Activated gamma-delta T cell treated with Interleukin-2 at 50 U/mL for 16 hours (primary cell): ENCODE results near the gene CORO6.

Experiments used
- DNase-seq: peaks from one replicate; pipeline ENCODE4 v3.0.0-alpha.2; 2020

The CORO6 gene

DNA sequence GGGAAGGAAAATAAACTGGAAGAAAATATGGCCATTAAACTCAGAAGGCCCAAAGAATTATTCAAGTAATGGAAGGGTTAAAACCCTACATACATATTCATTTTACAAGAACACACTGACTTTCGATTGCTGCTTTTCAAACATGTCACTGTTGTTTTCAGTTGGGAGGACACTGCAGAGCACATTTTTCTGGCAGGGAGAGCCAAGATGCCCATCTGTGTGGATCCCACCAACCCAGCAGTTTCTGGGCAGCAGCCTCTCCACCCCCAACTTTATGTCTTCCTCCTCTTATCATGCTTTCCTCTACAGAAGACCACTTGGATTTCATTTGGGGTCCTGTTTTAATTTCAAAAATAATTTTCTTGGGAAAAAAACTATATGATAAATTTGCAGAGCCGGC, 7.1 kb upstream of the CORO6 start:
- no peak for DNase-seq

DNA sequence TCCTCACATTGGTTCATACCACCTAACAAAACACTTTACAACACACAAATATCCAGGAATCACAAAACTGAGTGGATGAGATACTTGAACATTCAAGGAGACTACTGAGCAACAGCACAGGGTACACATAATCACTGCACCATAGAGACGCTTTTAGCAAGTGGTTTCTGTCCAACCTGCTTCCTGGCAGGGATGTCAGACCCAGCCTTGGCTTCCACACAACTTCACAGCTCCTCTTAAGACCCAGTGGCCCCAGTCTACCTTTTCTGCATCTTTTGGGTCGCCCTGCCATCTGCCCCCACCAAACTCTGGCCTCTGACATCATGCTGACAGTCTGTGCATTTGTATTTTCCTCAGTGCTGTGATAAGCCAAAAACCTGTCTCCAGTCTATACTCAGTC, 5.9 kb upstream of the CORO6 start:
- DNase-seq: no peak

DNA sequence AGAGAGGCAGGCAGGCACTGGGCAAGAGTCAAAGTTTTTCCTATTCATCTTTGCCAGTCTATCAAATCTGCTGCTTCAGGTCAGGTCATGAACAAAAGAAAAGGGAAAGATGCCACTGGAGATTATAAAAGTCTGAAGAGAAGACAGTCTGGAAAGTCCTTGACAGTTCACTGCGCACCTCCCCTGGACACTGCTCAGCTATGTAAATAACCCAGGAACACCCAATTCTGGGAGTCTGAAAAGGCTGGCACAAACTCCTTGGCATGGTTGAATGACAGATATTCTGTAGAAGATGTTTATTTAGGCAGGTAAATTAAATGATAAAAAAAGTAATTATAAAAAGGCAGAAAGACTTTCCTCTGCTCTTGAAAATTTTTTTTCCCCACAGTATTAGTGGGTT, 5.2 kb upstream of the CORO6 start:
- no peak for DNase-seq

DNA sequence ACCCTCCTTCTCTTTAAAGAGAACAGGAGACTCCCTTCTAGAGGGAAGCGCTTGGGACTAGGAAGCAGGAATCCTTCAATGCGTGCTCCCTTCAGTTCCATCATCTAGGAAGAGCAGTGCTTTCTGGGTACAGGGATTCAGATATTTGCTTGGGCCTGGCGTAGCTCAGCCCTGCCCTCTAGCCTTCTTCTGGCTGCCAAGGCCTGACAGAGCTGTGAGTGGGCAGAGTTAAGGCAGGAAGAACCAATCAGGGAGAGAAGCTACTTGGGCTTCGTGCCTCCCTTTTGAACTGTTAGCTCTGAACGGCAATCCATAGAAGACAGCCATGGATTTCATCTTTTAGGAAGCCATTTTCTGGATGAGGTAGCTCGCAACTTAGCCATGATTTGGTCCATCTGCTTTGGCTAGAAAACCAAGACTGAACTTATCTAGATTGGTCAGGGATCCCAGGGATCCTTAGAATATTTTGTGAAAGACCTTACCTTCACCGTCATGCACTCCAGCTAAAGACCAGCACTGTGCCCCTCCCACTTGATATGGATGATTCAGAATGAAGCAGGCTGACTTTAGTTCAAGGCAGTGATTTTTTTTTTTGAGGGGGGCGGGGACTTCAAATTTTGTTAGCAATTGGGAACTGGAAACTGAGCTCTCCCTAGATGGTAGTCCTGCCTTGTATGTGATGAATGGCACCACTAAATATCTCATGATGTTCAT, 2.5 kb upstream of the CORO6 start:
- DNase-seq: no peak

DNA sequence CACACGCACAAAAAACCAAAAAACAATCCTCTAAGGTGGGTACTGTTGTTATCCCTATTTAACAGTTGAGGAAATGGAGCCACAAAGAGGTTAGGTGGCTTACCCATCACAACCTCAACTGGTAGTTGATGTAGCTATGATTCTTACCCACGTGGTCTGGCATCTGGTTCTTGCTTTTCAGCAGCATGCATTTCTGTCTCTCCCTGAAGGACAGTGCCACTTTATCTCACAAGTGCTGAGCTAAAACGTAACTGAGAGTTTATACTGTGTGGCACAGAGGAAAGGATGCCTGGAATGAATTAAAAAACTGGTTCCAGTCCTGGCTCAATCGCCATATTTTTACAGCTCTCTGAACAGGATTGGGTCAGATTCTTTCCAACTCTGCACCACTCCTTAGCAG, 1.9 kb upstream of the CORO6 start:
- DNase-seq: no peak

DNA sequence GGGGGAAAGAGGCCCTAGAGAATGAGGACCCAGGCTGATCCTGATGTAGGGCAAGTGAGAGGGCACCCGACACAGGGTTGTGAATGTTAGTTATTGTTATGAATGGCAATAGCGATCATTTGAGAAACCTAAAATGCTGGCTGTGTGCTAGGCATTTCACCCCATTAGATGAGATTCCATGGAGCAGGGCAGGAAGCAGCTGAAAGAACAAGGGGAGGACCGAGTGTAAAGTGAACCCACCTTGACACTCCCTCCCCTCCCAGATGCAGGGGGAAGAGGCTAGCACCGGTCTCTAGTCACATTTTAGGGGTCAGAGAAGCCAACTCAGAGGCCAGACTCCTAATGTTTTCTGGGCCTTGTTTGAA, 553 bp upstream of the CORO6 start:
- DNase-seq: no peak

DNA sequence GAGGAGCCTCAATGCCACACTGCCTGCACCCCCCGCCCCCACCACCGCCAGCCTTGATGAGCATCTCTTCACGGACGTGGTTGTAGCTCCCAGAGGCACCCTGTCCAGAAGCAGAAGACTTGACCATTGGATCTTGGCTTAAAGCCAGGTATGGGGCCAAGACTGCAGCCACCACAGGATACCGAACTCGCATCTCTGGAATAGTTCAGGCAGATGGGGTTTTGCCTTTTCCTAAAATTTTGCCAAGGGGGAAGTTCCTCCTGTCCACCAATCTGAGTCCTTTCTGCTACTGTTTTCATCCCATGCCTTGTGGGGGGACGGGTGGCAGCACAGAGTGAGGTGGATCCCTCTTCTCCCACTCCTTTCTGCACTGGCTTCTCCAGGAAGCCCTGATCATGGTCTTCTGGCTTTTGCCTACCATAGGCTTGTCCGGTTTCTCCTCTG, 939 bp downstream of the CORO6 start:
- no peak for DNase-seq

DNA sequence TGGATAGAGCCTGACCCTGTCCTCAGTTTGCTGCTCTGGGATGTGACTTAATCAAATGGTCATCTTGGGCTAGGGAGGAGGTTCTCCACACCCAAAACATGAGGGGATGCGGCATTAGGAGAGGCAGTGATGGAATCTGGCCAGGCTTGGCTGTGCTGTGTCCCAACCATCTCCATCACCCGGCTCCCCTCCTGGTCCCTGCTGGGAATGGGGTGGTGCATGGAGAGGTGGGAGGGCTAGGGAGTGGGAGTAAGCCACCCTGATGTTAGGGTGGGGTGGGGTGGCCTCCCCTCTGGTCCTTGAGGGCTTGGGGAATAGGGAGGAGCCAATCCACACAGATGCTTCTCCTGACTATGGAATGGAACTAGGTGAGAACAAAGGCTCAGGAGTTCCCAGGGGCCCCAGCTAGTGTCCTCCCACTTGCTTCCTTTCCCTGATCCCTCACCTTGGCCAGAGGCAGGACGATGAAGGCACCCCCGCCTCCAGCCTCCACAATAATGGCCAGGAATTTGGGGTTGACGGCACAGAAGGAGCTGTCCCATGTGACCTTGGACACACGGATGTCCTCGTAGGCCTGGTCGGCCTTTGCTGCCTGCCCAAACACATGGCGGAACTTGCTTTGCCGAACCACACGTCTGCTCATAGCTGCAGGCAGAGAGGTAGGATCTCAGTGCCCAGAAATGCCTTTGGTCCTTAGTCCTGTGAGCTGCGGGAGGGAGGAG, 1.8 kb downstream of the CORO6 start:
- no peak for DNase-seq

DNA sequence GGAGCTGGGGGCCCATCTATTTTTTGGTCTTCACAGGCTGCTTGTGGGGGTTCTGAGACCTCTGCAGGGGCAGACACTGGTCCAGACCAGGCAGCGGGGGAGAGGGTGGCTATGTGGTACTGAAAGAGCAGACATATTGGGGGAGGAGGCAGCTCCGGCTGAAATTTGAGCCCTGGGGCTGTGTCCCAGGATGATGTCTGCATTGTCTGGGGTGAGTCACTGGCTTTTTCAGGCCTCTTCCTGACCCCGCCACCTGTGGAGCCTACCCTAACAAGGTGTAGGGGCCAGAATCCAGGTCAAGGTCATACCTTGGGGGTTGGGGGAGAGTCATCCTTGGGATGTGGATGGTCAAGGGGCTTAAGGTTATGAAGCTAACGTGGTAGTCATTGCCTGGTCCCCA, 2.4 kb downstream of the CORO6 start:
- DNase-seq: no peak

DNA sequence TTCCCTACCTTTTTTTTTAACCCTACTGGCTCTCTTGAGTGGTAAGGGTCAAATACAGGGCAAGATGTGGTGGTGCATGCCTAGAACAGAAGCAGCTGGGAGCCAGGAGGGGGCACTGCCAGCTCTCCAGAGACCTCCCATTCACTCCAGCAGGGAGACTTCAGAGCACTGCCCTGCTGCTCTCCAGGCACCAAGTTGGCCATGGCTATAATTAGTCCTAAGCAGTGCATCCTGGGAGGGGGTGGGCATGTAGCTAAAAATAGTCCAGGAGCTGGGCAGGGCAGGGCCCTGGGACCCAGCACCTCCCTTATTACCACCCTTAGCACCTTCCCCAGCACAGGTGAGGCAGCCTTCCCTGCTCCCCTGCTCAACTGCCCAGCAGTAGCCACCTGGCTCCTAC, 3.5 kb downstream of the CORO6 start:
- DNase-seq: no peak

DNA sequence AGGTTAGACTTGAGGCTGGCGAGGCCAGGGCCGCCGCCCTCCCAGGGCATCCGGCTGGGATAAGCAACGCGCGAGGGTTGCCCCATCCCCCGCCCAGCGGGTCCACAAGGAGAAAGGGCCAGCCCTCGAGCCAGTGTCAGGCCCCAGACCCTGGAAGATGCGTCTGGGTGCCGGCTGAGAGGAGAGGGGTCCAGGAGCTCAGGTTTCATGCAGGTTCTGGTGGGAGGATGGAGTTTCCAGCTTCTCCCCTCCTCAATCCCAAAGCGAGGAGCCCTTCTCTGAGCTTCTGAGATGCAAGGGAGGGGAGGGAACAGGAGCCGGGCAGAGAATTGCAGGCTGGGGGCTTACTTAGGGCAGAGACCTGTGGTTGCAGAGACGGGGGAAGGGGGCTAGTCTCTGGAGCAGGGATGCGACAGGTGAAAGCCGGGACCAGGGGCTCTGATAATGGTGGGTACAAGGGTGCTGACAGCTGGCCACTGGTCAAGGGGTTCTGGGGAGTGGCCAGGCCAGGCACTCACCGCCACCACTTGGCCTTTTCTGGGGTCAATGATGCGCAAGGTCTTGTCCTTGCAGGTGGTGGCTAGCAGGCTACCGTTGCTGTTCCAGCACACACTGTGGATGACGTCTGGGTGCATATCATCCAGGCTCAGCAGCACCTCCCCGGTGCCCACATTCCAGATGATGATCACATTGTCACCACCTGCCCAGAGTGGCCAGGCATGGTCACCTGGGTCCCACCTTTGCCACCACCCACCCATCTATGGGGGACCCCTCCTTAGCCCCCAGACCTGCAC, 4.2 kb downstream of the CORO6 start:
- DNase-seq: no peak

DNA sequence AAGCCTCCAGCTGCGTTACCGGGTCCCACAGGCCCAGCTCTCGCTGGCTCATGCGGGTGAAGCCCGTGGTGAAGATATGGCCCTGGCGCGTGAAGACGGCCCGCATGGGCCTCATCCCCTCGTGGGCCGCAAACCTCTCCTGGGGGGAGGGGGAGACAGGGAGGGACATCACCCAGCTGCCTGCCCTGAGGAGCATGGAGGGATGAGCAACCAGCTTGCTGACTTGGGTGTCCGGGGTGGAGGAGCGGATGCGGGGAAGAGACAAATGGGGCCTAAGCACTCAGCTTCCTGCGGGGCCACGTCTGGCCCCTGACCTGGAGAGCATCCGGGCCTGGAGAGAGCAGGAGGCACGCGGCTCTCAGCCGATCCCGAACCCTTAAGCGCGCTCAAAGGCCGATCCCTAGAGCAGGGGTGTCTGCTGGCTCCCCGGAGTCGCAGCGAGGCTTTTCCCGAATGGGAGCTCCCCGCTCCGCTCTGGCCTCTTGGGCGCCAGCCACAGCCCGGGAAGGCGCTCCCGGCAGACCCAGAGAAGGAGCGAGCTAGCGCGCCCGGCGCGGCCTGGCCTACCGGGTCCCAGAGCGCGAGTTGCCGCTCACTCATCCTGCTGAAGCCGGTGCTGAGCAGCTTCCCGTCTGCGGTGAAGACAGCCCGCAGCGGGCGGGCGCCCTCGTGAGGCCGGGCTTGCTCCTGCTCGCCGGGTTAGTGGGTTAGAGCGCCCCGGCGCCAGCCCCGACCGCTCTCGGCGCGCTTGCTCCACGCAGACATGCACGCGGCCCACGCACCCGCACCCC, 5.0 kb downstream of the CORO6 start:
- DNase-seq: peak; percentile 83

DNA sequence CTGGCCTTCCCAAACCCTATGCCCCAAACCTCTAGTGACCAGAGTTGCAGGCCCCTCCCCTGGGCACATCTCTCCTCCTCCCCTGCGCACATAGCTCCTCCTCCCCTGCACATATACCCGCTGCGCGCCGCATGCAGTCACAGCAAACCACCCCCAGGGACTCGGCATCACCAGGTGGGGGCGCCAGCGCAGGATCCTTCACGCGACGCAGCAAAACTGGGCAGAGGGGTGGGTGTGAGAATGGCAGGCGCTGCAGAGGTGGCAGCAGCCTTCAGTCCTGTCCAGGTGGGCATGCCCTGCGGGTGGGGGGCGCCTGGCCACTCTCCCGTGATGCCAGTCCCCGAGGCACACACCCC, 5.6 kb downstream of the CORO6 start:
- DNase-seq: peak; percentile 87

DNA sequence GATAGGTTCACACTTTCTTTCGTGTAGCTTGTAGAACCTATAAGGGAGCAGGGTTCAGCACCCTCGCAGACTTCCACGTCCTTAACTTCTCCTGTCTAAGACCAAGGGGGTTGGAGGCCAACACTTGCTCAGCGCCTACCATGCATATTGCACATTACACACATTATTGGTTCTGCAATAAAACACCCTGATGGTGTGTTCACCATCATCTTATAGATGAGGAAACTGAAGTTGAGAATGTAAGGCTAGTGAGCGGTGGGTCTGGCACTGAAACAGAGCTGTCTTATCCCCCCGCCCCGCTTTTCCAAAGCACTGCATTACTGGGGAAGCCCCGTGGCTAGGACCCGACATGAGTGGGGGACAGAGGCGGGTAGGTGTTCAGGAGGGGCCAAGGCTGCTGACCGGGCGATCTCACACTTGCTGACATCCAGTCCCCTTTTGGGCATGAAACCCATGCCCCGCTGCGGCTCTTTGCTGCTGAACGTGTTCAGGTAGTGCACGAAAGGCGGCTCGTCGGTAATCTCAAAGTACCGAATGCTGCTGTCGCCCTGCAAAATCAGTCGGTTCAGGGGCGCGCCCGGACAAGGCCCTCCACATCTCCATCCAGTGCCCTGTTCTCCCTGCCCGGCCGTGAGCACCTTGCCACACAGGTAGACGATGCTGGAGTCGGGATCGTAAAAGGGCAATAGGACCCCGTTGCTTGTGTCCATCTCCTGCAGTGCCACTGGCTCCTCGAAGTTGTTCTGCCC, 6.2 kb downstream of the CORO6 start:
- no peak for DNase-seq

DNA sequence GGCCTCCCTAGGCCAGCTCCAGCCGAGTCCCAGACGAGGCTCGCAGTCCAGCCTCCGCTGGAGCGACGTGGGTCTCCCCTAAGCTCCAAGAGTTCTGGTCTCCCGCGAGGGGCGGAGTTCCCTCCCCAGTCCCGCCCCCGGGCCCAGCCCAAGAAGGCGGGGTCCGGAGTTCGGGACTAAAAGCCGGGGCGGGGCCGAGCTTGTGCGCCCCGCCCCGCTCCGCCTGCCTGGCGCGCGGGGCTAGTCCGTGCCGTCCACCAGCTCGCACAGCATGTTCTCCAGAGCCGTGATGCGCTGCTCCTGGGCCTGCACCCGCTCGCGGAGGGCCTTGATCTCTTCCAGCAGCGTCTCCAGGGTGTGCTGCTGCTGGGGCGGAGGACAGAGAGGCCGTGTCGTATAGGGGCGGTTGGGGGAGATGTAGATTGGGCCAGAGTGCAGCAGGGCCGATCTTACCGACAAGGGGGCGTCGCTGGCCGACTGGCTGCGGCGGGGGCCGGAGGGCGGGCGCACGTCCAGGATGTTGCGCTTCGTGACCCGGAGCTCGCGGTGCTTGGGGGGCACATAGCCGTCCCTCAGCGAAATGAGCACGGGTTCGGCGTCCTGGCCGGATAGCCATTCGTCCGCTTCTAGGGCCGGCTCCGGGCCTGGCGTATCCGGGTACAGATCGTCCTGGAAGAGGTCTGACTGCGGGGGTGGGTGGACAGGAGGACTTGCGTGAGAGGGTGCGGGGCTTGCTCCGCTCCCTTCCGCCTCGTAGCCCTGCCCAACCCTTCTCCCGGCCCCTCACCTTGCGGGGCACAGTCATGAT, 7.0 kb downstream of the CORO6 start:
- peak; percentile 78 for DNase-seq

DNA sequence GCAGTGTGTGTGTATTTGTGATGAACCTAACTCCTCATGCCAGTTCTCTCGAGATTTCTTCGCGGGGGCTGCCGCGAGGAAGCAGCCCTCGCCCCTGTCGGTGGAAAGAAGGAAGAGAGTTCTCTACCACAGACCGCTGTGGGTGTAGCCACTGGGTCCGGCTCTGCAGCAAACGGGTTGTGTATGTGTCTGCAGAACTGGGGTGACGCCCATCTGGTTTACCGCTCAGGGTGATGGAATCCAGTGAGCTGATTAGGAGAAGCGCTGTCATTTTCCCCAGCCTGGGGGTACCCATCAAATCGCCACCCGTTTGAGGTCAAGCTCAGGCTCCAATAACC, 7.7 kb downstream of the CORO6 start:
- peak; percentile 72 for DNase-seq

DNA sequence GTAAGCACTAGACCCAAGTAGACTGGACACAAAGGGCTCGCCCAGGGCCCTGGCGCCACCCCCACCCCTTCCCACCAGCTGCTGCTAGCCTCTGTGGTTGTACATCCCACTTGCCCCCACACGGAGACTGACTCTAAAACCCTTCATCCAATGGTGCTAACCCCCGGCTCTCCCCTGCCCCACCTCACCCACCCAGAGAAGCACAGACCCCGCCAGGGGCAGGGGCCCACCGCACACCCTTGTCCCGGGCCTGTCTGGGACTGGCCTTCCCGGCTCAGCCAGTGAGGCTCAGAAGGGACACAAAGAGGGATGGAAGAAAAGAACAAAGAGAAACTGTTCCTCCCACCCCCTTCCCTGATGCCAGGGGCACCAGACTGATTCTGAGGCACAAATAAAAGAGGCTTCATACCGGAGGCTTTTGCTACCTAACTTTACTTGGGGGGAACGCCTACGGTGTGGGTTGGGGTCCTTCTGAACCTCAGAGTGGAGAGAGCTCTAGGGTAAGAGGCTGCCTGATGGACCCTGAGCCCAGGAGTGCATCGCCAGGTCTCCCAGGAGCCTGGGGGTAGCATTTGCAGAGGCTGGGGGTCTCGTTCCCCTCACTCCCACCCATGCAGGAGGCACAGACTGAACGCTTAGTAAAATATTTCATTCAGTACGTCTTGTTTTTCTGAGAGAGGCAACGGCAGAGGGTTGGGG, 8.2 kb downstream of the CORO6 start:
- DNase-seq: no peak

DNA sequence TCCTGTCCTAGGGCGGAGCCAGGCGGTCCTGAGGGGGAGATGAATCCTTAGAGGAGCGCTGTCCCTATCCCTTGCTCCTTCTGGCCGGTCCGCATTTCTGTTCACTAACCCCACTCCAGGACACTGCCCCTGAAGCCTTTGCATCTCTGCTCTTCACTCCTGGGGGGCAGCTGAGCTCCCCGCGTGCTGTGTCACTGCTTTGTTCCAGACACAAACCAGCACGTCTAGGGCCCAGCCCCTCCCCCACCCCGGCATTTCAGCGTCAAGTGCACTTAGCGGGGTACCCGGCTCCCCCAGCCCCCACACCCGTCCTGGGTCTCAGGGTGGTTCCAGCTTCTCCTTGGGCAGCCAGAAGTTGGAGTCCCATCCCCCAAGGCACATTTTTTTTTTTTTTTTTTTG, 8.9 kb downstream of the CORO6 start:
- no peak for DNase-seq

DNA sequence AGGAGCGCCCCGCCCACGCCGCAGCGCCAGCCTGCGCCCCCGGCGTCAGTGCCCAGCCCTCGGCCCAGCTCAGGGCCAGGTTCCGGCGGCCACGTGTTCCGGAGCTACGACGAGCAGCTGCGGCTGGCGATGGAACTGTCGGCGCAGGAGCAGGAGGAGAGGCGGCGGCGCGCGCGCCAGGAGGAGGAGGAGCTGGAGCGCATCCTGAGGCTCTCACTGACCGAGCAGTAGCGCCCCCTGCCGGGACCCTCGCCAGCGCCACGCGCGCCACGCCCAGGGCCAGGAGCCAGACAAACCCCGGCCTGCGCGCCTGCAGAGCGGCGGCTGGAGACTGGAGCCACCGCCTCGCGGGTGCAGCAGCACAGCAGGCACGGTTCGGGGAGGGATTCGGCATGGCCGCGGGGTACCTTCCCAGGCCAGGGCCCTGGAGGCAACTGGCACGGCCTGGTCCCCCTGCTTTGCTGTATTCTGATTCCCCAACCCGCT, 9.3 kb downstream of the CORO6 start:
- DNase-seq: peak; percentile 90

DNA sequence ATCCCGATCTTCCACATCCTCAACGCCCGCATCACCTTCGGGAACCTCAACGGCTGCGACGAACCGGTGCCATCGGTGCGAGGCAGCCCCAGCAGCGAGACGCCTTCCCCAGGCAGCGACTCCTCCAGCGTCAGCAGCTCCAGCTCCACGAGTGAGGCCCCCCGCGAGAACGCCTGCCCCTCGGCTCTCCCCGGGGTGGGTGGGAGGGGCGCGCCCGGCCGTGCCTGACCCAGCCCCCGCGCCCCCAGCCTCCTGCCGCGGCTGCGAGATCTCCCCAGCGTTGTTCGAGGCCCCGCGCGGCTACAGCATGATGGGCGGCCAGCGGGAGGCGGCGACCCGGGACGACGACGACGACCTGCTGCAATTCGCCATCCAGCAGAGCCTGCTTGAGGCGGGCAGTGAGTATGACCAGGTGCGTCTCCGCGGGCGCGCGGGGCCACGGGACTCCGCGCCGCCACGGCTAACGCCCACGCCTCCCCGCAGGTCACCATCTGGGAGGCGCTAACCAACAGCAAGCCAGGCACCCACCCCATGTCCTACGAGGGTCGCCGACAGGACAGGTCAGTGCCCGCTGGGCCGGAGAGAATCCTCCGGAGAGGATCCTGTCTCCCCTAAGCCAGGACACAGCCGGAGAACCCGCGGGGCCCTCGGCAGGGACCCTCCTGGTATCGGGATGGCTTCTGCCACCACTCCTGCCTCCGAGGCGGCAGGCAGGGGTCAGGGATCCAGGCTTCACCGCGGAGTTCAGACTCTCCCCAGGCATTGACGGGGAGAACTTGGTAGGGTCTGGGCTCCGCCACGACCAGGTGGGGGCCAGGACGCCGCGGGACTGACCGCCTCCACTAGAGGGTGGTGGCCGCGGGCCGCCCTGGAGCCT, 10.1 kb downstream of the CORO6 start:
- no peak for DNase-seq
